Measurements from ENCODE around the gene ELMO3. TPM values are rescaled to one million over a fixed set of nuclear protein-coding genes. Genes with fewer than 3 reads are reported as not detected.
A peak's percentile ranks its signal among the peaks of the same experiment; 100 is the strongest.

Gene ELMO3
- total and polyA plus RNA-seq, 2 of the 13 experiments (the other 11 are each of a cell fraction or from before 2014, with no cell fraction given): 2.6 to 4.0 TPM

GRCh38 chr16:67164599-67165061 lies 34.3 kb upstream of the ELMO3 start, which contains the start of gene HSF4 (continued):
- TF ChIP-seq, protein P1, sequence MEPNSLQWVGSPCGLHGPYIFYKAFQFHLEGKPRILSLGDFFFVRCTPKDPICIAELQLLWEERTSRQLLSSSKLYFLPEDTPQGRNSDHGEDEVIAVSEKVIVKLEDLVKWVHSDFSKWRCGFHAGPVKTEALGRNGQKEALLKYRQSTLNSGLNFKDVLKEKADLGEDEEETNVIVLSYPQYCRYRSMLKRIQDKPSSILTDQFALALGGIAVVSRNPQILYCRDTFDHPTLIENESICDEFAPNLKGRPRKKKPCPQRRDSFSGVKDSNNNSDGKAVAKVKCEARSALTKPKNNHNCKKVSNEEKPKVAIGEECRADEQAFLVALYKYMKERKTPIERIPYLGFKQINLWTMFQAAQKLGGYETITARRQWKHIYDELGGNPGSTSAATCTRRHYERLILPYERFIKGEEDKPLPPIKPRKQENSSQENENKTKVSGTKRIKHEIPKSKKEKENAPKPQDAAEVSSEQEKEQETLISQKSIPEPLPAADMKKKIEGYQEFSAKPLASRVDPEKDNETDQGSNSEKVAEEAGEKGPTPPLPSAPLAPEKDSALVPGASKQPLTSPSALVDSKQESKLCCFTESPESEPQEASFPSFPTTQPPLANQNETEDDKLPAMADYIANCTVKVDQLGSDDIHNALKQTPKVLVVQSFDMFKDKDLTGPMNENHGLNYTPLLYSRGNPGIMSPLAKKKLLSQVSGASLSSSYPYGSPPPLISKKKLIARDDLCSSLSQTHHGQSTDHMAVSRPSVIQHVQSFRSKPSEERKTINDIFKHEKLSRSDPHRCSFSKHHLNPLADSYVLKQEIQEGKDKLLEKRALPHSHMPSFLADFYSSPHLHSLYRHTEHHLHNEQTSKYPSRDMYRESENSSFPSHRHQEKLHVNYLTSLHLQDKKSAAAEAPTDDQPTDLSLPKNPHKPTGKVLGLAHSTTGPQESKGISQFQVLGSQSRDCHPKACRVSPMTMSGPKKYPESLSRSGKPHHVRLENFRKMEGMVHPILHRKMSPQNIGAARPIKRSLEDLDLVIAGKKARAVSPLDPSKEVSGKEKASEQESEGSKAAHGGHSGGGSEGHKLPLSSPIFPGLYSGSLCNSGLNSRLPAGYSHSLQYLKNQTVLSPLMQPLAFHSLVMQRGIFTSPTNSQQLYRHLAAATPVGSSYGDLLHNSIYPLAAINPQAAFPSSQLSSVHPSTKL (CRISPR knock-in tag; IDR thresholded peaks at IDR 0.05): peak; percentile 91
- peak; percentile 54; the same call in 1 of the 2 replicates for TF ChIP-seq ATF3 (CRISPR knock-in tag; IDR thresholded peaks at IDR 0.05)
- no peak for TF ChIP-seq SRF (IDR thresholded peaks at IDR 0.05; ENCODE audit: low read depth, low read length)
- TF ChIP-seq ERF (CRISPR knock-in tag; IDR thresholded peaks at IDR 0.05): peak; percentile 96
- TF ChIP-seq NR2C2 (CRISPR knock-in tag; IDR thresholded peaks at IDR 0.05; ENCODE audit: borderline replicate concordance): peak; percentile 77
- peak; percentile 78; the same call in 1 of the 2 replicates for TF ChIP-seq SALL2 (CRISPR knock-in tag; IDR thresholded peaks at IDR 0.05)
- TF ChIP-seq PCBP1 (IDR thresholded peaks at IDR 0.05; ENCODE audit: borderline replicate concordance, low read depth, low read length): no peak
- TF ChIP-seq RBAK (CRISPR knock-in tag; IDR thresholded peaks at IDR 0.05): no peak
- peak; percentile 81 for TF ChIP-seq PPARG (CRISPR knock-in tag; conservative IDR thresholded peaks at IDR 0.05)
- TF ChIP-seq, protein P2, sequence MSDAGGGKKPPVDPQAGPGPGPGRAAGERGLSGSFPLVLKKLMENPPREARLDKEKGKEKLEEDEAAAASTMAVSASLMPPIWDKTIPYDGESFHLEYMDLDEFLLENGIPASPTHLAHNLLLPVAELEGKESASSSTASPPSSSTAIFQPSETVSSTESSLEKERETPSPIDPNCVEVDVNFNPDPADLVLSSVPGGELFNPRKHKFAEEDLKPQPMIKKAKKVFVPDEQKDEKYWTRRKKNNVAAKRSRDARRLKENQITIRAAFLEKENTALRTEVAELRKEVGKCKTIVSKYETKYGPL (CRISPR knock-in tag; IDR thresholded peaks at IDR 0.05): peak; percentile 60; the same call in 1 of the 2 replicates
- TF ChIP-seq PBX2 (CRISPR knock-in tag; IDR thresholded peaks at IDR 0.05): no peak
- peak; percentile 82; the same call in 1 of the 2 replicates for TF ChIP-seq NR2F2 (IDR thresholded peaks at IDR 0.05; ENCODE audit: borderline replicate concordance, low read depth)
- peak; percentile 93 for TF ChIP-seq TARDBP (CRISPR knock-in tag; IDR thresholded peaks at IDR 0.05)
- peak; percentile 41 for TF ChIP-seq ZBTB7A (CRISPR knock-in tag; IDR thresholded peaks at IDR 0.05)
- TF ChIP-seq ZSCAN12 (CRISPR knock-in tag; IDR thresholded peaks at IDR 0.05): peak; percentile 77; the same call in 1 of the 2 replicates
- TF ChIP-seq ZNF17 (CRISPR knock-in tag; IDR thresholded peaks at IDR 0.05): no peak
- TF ChIP-seq, protein P3, sequence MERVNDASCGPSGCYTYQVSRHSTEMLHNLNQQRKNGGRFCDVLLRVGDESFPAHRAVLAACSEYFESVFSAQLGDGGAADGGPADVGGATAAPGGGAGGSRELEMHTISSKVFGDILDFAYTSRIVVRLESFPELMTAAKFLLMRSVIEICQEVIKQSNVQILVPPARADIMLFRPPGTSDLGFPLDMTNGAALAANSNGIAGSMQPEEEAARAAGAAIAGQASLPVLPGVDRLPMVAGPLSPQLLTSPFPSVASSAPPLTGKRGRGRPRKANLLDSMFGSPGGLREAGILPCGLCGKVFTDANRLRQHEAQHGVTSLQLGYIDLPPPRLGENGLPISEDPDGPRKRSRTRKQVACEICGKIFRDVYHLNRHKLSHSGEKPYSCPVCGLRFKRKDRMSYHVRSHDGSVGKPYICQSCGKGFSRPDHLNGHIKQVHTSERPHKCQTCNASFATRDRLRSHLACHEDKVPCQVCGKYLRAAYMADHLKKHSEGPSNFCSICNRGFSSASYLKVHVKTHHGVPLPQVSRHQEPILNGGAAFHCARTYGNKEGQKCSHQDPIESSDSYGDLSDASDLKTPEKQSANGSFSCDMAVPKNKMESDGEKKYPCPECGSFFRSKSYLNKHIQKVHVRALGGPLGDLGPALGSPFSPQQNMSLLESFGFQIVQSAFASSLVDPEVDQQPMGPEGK (CRISPR knock-in tag; IDR thresholded peaks at IDR 0.05): peak; percentile 92
- no peak; the same call in 1 of the 2 replicates for TF ChIP-seq ZNF709 (CRISPR knock-in tag; IDR thresholded peaks at IDR 0.05)
- no peak for TF ChIP-seq GZF1 (CRISPR knock-in tag; IDR thresholded peaks at IDR 0.05)
- no peak for TF ChIP-seq PTBP1 (IDR thresholded peaks at IDR 0.05; ENCODE audit: low read depth, low read length, poor library complexity, severe bottlenecking)
- TF ChIP-seq, protein P4, sequence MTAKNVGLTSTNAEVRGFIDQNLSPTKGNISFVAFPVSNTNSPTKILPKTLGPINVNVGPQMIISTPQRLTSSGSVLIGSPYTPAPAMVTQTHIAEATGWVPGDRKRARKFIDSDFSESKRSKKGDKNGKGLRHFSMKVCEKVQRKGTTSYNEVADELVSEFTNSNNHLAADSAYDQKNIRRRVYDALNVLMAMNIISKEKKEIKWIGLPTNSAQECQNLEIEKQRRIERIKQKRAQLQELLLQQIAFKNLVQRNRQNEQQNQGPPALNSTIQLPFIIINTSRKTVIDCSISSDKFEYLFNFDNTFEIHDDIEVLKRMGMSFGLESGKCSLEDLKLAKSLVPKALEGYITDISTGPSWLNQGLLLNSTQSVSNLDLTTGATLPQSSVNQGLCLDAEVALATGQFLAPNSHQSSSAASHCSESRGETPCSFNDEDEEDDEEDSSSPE (CRISPR knock-in tag; IDR thresholded peaks at IDR 0.05): peak; percentile 95

All from HepG2 (cell line).